PFSK-1 (cell line): ENCODE data around the gene USP46.

Source experiments
- FOXP2 ChIP-seq: optimal IDR thresholded peaks from 2 replicates; pipeline ENCODE3; 2011; ENCODE audit warnings: borderline replicate concordance, control low read depth, inconsistent platforms; ENCODE audit not compliant: insufficient read depth; ENCODE audit errors: extremely low read length, extremely low read depth
- POLR2AphosphoS5 ChIP-seq: IDR thresholded peaks from 2 replicates; pipeline ENCODE4 v1.6.1; 2012; ENCODE audit warnings: low read depth, mild to moderate bottlenecking, control low read depth, low read length, moderate library complexity
- SIN3A ChIP-seq: IDR thresholded peaks from 2 replicates; pipeline ENCODE4 v1.6.1; 2012; ENCODE audit warnings: mild to moderate bottlenecking, low read length, moderate library complexity, borderline replicate concordance; ENCODE audit not compliant: insufficient read depth
- TAF1 ChIP-seq: IDR thresholded peaks from 2 replicates; pipeline ENCODE4 v1.6.1; 2012; ENCODE audit warnings: low read length, control low read depth, borderline replicate concordance; ENCODE audit not compliant: insufficient read depth
- TF ChIP-seq, protein P1 (sequence below), 2 experiments: IDR thresholded peaks; 2 replicates each; pipeline versions ENCODE4 v1.6.1 to v1.8.0; 2011 to 2012; ENCODE audit warnings: low read depth in 2 of 2, low read length in 2 of 2, control low read depth in 1 of 2, inconsistent platforms in 1 of 2, mild to moderate bottlenecking in 1 of 2, moderate library complexity in 1 of 2; ENCODE audit not compliant: insufficient read depth in 1 of 2

USP46 gene

DNA sequence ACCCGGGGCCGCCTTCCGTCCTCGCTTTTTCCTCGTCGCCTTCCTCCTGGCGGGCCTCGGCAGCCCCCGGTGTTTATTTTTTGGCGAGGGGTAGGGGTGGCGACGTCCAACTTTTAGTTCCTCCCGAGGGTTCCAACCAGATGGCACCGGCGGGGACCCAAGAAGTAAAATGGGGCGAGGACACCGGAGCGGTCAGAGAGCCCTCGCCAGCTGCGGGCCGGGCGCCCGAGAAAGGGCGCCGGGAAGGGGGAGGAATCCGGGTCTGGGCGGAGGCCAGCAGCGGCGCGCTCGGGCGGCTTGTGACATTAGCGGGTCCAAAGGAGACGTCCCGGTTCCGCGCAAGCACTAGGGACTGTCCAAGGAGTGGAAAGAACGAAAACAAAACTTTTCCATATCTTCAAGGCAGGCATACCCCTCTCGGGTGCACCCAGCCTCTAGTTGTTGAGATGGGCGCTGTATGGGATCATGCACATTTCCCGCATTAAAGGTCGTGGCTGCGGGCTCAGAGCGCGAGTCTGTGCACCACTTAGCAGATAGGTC lies 691 bp upstream of the USP46 start:
- TF ChIP-seq FOXP2: no peak
- TF ChIP-seq, protein P1, sequence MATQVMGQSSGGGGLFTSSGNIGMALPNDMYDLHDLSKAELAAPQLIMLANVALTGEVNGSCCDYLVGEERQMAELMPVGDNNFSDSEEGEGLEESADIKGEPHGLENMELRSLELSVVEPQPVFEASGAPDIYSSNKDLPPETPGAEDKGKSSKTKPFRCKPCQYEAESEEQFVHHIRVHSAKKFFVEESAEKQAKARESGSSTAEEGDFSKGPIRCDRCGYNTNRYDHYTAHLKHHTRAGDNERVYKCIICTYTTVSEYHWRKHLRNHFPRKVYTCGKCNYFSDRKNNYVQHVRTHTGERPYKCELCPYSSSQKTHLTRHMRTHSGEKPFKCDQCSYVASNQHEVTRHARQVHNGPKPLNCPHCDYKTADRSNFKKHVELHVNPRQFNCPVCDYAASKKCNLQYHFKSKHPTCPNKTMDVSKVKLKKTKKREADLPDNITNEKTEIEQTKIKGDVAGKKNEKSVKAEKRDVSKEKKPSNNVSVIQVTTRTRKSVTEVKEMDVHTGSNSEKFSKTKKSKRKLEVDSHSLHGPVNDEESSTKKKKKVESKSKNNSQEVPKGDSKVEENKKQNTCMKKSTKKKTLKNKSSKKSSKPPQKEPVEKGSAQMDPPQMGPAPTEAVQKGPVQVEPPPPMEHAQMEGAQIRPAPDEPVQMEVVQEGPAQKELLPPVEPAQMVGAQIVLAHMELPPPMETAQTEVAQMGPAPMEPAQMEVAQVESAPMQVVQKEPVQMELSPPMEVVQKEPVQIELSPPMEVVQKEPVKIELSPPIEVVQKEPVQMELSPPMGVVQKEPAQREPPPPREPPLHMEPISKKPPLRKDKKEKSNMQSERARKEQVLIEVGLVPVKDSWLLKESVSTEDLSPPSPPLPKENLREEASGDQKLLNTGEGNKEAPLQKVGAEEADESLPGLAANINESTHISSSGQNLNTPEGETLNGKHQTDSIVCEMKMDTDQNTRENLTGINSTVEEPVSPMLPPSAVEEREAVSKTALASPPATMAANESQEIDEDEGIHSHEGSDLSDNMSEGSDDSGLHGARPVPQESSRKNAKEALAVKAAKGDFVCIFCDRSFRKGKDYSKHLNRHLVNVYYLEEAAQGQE (IDR thresholded peaks at IDR 0.05; ENCODE audit: insufficient read depth in 1 of 2, low read depth in 2 of 2, low read length in 2 of 2): no peak

DNA sequence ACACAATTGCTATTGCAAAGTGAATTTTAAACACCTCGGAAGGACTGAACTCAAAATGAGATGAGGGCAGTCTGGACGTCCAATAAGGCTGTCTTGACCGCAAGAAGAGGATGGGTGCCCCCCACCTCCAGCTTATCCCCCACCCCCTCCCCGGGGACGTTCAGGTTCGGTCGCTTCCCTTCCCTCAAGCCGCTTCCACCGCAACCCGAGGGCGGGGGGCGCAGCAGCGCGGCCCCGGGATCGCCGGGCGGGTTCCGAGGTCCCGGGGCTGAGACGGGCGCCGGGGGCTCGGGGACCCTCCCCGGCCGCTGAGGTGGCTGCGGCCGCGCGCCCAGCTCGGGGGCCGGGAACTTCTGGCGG lies 480 bp downstream of the USP46 start:
- TF ChIP-seq FOXP2 (no peak), TAF1 (no peak), POLR2AphosphoS5 (no peak), SIN3A (no peak)
- TF ChIP-seq, protein P1 (IDR thresholded peaks at IDR 0.05; ENCODE audit: insufficient read depth in 1 of 2, low read depth in 2 of 2, low read length in 2 of 2): no peak

DNA sequence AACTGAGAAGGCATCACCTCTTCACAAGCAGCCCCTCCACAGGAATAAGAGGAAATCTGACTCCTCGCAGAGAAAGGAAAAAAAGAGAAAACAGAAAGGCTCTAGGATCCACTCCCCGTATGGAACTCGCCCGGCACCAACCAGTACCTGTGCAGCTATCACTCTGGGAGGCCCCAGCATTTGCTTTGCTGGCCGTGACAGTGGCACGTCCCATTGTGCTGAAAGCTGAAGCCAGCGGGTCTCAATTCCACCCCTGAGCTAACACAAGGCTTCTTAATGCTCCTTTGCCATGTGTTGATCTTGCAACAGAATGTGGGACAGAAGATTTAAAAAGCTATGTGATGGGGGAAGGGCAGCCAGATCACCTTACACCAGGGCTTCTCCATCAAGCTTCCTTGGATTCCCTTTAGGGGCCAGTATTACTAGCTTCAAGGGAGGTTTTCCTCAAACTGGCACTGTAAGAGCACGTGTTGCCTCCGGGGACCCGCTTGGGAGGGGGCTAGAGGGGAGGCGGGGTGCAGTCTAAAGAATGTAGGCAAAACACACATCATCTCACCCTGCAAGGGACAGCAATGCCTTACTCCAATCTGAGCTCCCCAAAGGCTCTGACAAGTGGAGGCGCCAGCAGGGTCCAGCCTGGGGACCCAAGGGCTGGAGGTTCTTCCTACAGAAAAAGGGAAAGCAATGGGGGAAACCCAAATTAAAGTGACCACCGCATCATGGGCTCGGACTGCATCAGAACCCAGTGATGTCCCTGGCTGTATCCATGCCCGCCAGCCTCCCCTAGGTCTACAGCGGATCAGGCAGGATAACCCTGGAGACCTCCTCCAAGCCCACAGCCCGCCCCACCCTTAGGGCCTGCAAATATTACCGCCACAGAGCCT lies 1.2 kb downstream of the USP46 start:
- no peak for TF ChIP-seq POLR2AphosphoS5
- TF ChIP-seq TAF1: no peak
- no peak for TF ChIP-seq SIN3A
- TF ChIP-seq, protein P1 (IDR thresholded peaks at IDR 0.05; ENCODE audit: insufficient read depth in 1 of 2, low read depth in 2 of 2, low read length in 2 of 2): no peak
- no peak for TF ChIP-seq FOXP2

DNA sequence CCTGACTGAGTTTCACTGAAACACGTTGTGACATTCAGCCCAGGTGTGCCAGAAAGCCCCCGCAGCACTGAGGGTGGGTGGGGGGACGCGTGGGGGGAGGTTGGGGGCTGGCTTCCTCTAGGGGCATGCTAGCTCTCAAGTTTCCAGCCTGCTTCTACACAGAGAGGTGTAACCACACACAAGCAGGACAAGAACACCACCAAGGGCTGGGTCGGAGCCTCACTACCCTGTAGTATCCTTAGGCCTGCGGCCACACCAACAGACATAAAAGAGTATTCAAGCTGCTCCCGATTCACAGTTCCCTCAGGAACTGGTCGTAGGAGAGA lies 1.8 kb downstream of the USP46 start:
- TF ChIP-seq POLR2AphosphoS5: no peak

DNA sequence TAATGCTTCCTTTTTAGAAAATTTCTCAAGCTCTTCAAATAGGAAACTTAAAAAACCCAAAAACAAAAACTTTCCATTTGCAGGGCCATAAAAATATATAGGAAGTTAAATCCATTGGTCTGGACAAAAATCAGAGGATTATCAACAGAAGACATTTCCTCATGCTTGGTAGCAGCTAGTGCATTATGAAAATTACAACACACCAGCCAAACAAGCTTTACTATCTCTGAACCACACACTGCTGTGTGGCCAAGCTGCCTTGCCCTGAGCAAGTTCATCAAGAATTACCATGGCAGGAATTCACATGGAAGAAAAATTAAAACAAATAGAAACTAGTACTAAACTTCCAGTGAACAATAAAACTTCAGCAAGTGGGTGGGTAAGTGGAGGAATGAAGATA lies 3.6 kb downstream of the USP46 start:
- TF ChIP-seq SIN3A (no peak), TAF1 (no peak), FOXP2 (no peak), POLR2AphosphoS5 (no peak)
- TF ChIP-seq, protein P1 (IDR thresholded peaks at IDR 0.05; ENCODE audit: insufficient read depth in 1 of 2, low read depth in 2 of 2, low read length in 2 of 2): no peak
